ENCODE data around the gene SLC25A13.

SLC25A13 gene

GRCh38 chr7:96233084-96233483 is 88.8 kb downstream of the SLC25A13 start:
- no peak for TF ChIP-seq CTCF (IDR thresholded peaks at IDR 0.05)

- TF ChIP-seq CTCF (IDR thresholded peaks at IDR 0.05), result no peak
These were observed 93.1 kb downstream of the SLC25A13 start for GRCh38 chr7:96228760-96229159.

- TF ChIP-seq CTCF (IDR thresholded peaks at IDR 0.05), result no peak
These were observed 96.6 kb downstream of the SLC25A13 start for GRCh38 chr7:96225251-96225650.

GRCh38 chr7:96224685-96225084 is 97.2 kb downstream of the SLC25A13 start:
- no peak for TF ChIP-seq CTCF (IDR thresholded peaks at IDR 0.05)

- TF ChIP-seq CTCF (IDR thresholded peaks at IDR 0.05), result no peak
These were observed 97.8 kb downstream of the SLC25A13 start for GRCh38 chr7:96224073-96224472.

GRCh38 chr7:96221888-96222287 is 100.0 kb downstream of the SLC25A13 start:
- TF ChIP-seq CTCF (IDR thresholded peaks at IDR 0.05), result no peak

- TF ChIP-seq CTCF (IDR thresholded peaks at IDR 0.05), result no peak
These were observed 102.3 kb downstream of the SLC25A13 start for GRCh38 chr7:96219378-96220130.

Measured in LNCAP (cell line).